Gastrocnemius medialis (tissue), 4 donors: Measurements from ENCODE around the gene VIM. TPM values are rescaled to one million over a fixed set of nuclear protein-coding genes. Genes with fewer than 3 reads are reported as not detected.

Experiments used
- ATAC-seq, 2 donors: fragments of 150-250 bp; one replicate each; pipeline ENCODE4 v1.9.1; 2016
- DNase-seq, 2 donors: peaks; one replicate each; pipeline ENCODE4 v3.0.0-alpha.2; 2019
- H3K27ac ChIP-seq, 4 donors: fragments of 200-600 bp; sonication (generic); 1 replicate in 1 of 4; 2 replicates in 3 of 4; pipeline ENCODE4 v1.5.1; 2016 to 2018; ENCODE audit warnings: mild to moderate bottlenecking in 2 of 4, moderate library complexity in 1 of 4
- H3K27me3 ChIP-seq, 3 donors: fragments of 200-600 bp; sonication (generic) in 2 of 3; 1 replicate in 1 of 3; 2 replicates in 2 of 3; pipeline versions ENCODE4 v1.5.1 to v1.6.0; 2016 to 2019; ENCODE audit warnings: mild to moderate bottlenecking in 1 of 3, moderate library complexity in 1 of 3
- H3K36me3 ChIP-seq, 2 donors: fragments of 200-600 bp; sonication (generic) in 1 of 2; one replicate each; pipeline ENCODE4 v1.5.1; 2017 to 2018
- H3K4me1 ChIP-seq, 2 donors: fragments of 200-600 bp; sonication (generic) in 1 of 2; one replicate each; pipeline ENCODE4 v1.5.1; 2016 to 2017; ENCODE audit warnings: mild to moderate bottlenecking in 2 of 2
- H3K4me3 ChIP-seq, 4 donors: fragments of 200-600 bp; sonication (generic) in 3 of 4; 1 replicate in 1 of 4; 2 replicates in 3 of 4; pipeline ENCODE4 v1.5.1; 2016 to 2019; ENCODE audit warnings: mild to moderate bottlenecking in 2 of 4
- H3K9me3 ChIP-seq, 3 donors: fragments of 200-600 bp; sonication (generic) in 2 of 3; 1 replicate in 1 of 3; 2 replicates in 2 of 3; pipeline ENCODE4 v1.5.1; 2016 to 2019
- POLR2A ChIP-seq, 2 donors: fragments of 450-650 bp; IDR thresholded peaks; one replicate each; pipeline ENCODE4 v1.6.1; 2017; ENCODE audit warnings: antibody characterized with exemption in 2 of 2, mild to moderate bottlenecking in 2 of 2, moderate library complexity in 2 of 2
- in situ Hi-C, 4 donors: fragments of 200-750 bp; cut with MboI; loops; one replicate each; pipeline versions ENCODE4 v1.15.0 to v1.8.0; 2017; ENCODE audit warnings: low sequenced_read_pairs in 4 of 4
- intact Hi-C: fragments of 100-400 bp; cut with DNase I; formaldehyde crosslinking; loops from one replicate; pipeline ENCODE4 v1.15.1; 2023; ENCODE audit warnings: low total_unique reads
- total RNA-seq, 4 donors: library from RNA; depleted of rRNA; stranded (reverse); fragments of >200 nt; gene quantifications; one replicate each; pipeline versions ENCODE4 v1.1.0 to v1.2.3, GENCODE V29; 2016
- TF ChIP-seq, protein P1 (sequence below), 5 experiments: fragments of 450-650 bp in 3 of 5; fragments of 200-600 bp in 2 of 5; sonication (generic) in 2 of 5; IDR thresholded peaks in 4 of 5; conservative IDR thresholded peaks in 1 of 5; 1 replicate in 4 of 5; 2 replicates in 1 of 5; pipeline ENCODE4 v1.5.1; 2016 to 2019; ENCODE audit warnings: antibody characterized with exemption in 5 of 5, mild to moderate bottlenecking in 3 of 5, moderate library complexity in 3 of 5

VIM gene
- total RNA-seq, 4 donors from 2014 or later: 355 to 835 (median 589) TPM

DNA sequence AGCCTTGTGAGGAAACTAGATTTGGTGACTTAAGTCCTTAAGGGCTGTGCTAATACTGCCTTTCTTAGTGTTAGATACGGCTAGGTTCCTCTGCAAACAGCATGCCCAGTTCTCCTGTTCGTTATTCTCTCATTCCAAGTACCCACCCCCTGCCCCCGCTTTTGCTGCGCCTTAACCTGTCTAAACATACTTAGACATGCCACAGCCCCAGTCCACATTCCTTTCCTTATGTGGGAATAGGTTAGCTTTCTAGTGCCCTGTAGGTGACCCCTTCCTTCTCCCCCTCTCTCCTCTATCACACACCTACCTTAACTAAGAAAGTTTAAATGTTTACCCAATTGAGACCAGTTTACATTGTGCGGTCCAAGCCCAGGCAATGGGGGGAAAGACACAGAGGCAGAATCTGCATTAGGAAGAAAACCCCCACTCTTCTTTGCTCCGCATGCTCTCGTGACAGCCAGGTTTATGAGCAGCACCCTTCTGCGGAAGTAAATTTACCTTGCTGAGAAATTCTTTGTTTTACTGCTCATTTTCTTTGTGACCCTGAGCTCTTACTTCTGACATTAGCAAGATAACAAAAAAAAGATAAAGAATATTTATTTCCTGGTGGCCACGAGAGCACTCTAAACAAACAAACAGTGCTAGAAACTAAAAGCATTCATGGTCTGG, 48.8 kb downstream of the VIM start:
- in situ Hi-C loops (no loop called here), intact Hi-C loops (no loop called here)
- Histone ChIP-seq H3K27me3 (no peaks in the 10 kb centered on the region), H3K36me3 (no peaks in the 10 kb centered on the region), H3K9me3 (no peaks in the 10 kb centered on the region), H3K4me1 (no peaks in the 10 kb centered on the region), H3K4me3 (no peak overlapping the region), H3K27ac (no peak overlapping the region)
- DNase-seq: no peak
- ATAC-seq: no peak
- TF ChIP-seq, protein P1, sequence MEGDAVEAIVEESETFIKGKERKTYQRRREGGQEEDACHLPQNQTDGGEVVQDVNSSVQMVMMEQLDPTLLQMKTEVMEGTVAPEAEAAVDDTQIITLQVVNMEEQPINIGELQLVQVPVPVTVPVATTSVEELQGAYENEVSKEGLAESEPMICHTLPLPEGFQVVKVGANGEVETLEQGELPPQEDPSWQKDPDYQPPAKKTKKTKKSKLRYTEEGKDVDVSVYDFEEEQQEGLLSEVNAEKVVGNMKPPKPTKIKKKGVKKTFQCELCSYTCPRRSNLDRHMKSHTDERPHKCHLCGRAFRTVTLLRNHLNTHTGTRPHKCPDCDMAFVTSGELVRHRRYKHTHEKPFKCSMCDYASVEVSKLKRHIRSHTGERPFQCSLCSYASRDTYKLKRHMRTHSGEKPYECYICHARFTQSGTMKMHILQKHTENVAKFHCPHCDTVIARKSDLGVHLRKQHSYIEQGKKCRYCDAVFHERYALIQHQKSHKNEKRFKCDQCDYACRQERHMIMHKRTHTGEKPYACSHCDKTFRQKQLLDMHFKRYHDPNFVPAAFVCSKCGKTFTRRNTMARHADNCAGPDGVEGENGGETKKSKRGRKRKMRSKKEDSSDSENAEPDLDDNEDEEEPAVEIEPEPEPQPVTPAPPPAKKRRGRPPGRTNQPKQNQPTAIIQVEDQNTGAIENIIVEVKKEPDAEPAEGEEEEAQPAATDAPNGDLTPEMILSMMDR (IDR thresholded peaks at IDR 0.05 in 4 of 5, conservative IDR thresholded peaks at IDR 0.05 in 1 of 5): no peak
- no peak for TF ChIP-seq POLR2A (IDR thresholded peaks at IDR 0.05)

DNA sequence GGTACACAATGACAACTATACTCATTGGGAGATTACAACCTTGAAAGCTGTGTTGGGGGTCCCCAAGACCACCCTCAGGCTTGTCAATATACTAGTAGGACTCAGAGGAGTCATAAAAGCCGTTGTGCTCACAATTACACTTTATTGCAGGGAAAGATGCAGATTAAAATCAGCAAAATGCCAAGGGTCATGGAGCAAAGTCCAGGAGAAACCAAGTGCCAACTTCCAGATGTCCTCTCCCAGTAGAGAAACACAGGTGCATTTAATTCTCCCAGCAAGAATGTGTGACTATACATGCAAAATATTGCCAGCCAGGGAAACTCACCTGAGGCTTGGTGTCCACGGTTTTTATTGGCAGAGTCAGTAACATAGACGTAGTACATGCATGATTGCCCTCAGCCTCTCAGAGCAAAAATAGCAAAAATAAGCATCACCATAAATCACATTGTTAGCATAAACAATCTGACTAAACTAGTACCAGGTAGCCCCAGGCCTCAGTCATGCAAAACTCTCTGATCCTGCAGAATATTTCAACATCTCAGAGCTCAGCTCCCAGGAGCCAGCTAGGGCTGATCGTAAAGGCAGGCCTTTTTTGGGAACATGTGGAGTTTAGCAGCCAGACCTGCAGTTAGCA, 50.7 kb downstream of the VIM start:
- Histone ChIP-seq H3K27ac (no peak overlapping the region), H3K36me3 (no peaks in the 10 kb centered on the region), H3K4me1 (no peaks in the 10 kb centered on the region), H3K27me3 (no peaks in the 10 kb centered on the region), H3K9me3 (no peaks in the 10 kb centered on the region), H3K4me3 (no peak overlapping the region)
- intact Hi-C loops (no loop called here), in situ Hi-C loops (no loop called here)
- ATAC-seq (no peak), DNase-seq (no peak)
- TF ChIP-seq, protein P1 (IDR thresholded peaks at IDR 0.05 in 4 of 5, conservative IDR thresholded peaks at IDR 0.05 in 1 of 5): no peak
- no peak for TF ChIP-seq POLR2A (IDR thresholded peaks at IDR 0.05)

DNA sequence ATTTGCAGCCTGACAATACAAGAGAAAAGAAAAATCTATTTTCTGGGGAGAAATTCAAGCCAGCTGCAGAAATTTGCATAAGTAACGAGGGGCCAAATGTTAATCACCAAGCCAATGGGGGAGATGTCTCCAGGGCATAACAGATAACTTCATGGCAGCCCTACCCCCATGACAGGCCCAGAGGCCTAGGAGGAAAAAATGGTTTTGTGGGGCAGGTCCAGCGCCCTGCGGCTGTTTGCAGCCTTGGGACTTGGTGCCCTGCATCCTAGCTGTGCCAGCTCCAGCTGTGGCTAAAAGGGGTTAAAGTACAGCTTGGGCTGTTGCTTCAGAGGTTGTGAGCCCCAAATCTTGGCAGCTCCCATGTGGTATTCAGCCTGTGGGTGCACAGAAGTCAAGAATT, 54.3 kb downstream of the VIM start:
- Histone ChIP-seq H3K36me3 (no peaks in the 10 kb centered on the region), H3K27me3 (no peaks in the 10 kb centered on the region), H3K4me3 (no peak overlapping the region), H3K4me1 (no peaks in the 10 kb centered on the region), H3K27ac (no peak overlapping the region), H3K9me3 (no peaks in the 10 kb centered on the region)
- no peak for ATAC-seq
- TF ChIP-seq POLR2A (IDR thresholded peaks at IDR 0.05): no peak
- TF ChIP-seq, protein P1 (IDR thresholded peaks at IDR 0.05 in 4 of 5, conservative IDR thresholded peaks at IDR 0.05 in 1 of 5): no peak
- DNase-seq: no peak
- in situ Hi-C loops (no loop called here), intact Hi-C loops (no loop called here)

DNA sequence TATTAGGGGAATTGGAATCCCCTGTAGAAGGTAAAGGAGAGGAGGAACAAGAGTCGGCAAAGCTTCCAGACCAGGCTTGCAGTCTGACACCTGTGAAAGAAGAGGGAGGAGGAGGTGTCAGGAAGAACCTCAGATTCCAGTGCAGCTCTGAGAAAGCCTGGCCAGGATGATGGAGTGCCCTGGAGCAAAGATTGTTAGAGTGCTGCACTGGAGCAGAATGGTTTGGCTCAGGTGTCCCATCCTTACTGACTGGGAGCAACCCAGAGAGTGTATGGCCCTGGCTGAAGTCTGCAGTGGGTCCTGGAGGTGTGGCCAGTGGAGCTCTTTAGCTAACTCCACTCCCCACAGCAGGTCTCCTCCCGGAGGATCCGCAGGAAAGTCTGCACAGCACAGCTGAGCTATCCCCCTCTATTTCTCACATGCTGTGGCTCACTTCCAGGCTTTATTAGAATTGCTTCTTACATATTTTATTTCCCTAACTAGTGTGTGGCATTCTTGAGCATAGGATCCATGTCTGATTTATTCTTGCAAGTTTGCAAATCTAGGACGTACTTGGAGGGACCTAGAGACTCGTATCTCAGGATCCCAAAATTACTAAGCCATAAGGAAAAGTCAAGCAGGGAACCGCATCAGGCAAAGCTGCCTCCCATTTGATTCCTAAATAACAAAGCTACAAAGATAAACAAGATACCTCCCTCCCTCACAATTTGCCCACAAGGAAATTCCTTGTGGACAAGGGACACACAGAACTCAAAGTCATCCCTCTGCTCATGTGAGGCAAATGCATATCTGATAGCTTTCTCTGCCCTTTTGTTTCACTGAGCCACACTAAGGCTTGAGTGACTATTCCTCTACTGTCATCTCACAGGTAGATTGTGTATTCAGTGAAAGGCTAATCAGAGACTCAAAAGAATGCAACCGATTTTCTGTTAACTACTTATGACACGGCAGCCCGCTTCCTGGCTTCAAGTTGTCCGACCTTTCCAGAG, 58.8 kb downstream of the VIM start:
- intact Hi-C loops (no loop called here), in situ Hi-C loops (no loop called here)
- no peak for TF ChIP-seq POLR2A (IDR thresholded peaks at IDR 0.05)
- TF ChIP-seq, protein P1 (IDR thresholded peaks at IDR 0.05 in 4 of 5, conservative IDR thresholded peaks at IDR 0.05 in 1 of 5): no peak
- no peak for DNase-seq
- H3K9me3 ChIP-seq: no peaks in the 10 kb centered on the region
- H3K36me3 ChIP-seq: no peaks in the 10 kb centered on the region
- no peak overlapping the region for H3K27ac ChIP-seq
- no peaks in the 10 kb centered on the region for H3K4me1 ChIP-seq
- no peak overlapping the region for H3K4me3 ChIP-seq
- H3K27me3 ChIP-seq: no peaks in the 10 kb centered on the region
- no peak for ATAC-seq

Other genes starting within 250 kb of the VIM start
- gene CUBN, start 98.4 kb upstream of the VIM start, total RNA-seq: 1 to 10 TPM in 2 of 4 donors, under 1 TPM in 2; 0.27 to 3.6 (median 0.96) TPM
- 1 to 10 TPM in 3 of 4 donors, under 1 TPM in 1; 0.85 to 4.7 (median 2.1) TPM for gene TRDMT1, start 26.6 kb upstream of the VIM start, total RNA-seq
- gene ST8SIA6, start 226.4 kb downstream of the VIM start, total RNA-seq: under 1 TPM; 0.27 to 0.66 (median 0.44) TPM